Neuronal stem cell (in vitro differentiated cells): ENCODE data around the gene CRYGD.

Experiments
- DNase-seq: peaks from one replicate; pipeline ENCODE4 v3.0.0-alpha.2; 2013; ENCODE audit warnings: low spot score
- H2AFZ ChIP-seq: one replicate; pipeline ENCODE4 v1.6.1; 2013; ENCODE audit warnings: mild to moderate bottlenecking, low read length, inconsistent platforms
- H2AK5ac ChIP-seq: 2 replicates; pipeline ENCODE4 v1.6.1; 2013; ENCODE audit warnings: low read depth, mild to moderate bottlenecking, inconsistent platforms, low read length, moderate library complexity, mixed read lengths
- H2BK120ac ChIP-seq: 2 replicates; pipeline ENCODE4 v1.6.1; 2013; ENCODE audit warnings: low read depth, mild to moderate bottlenecking, inconsistent platforms, low read length, moderate library complexity, mixed read lengths
- H2BK12ac ChIP-seq: one replicate; pipeline ENCODE4 v1.6.1; 2013; ENCODE audit warnings: low read length, inconsistent platforms
- H2BK15ac ChIP-seq: 2 replicates; pipeline ENCODE4 v1.6.1; 2013; ENCODE audit warnings: mild to moderate bottlenecking, low read length, inconsistent platforms, mixed read lengths
- H2BK5ac ChIP-seq: one replicate; pipeline ENCODE4 v1.6.1; 2013; ENCODE audit warnings: inconsistent platforms, mild to moderate bottlenecking, low read length, moderate library complexity
- H3K14ac ChIP-seq: one replicate; pipeline ENCODE4 v1.6.1; 2013; ENCODE audit warnings: low read length, inconsistent platforms
- H3K18ac ChIP-seq: 2 replicates; pipeline ENCODE4 v1.6.1; 2013; ENCODE audit warnings: low read length, inconsistent platforms
- H3K23ac ChIP-seq: 2 replicates; pipeline ENCODE4 v1.6.1; 2013; ENCODE audit warnings: low read depth, mild to moderate bottlenecking, mixed read lengths, low read length, inconsistent platforms; ENCODE audit not compliant: poor library complexity
- H3K27ac ChIP-seq: replicated peaks from 3 replicates; pipeline ENCODE4 v1.5.1; 2013; ENCODE audit warnings: low read length, inconsistent platforms
- H3K27me3 ChIP-seq, 3 experiments: 2 replicates each; pipeline ENCODE4 v1.6.1; 2013; ENCODE audit warnings: low read length in 3 of 3, mild to moderate bottlenecking in 2 of 3, inconsistent platforms in 1 of 3, low read depth in 1 of 3, mixed read lengths in 1 of 3, moderate library complexity in 1 of 3; ENCODE audit not compliant: control insufficient read depth in 3 of 3, insufficient read depth in 3 of 3
- H3K36me3 ChIP-seq, 2 donors: replicated peaks in 1 of 2; 2 replicates each; pipeline ENCODE4 v1.6.1; 2013; ENCODE audit warnings: low read length in 2 of 2; ENCODE audit not compliant: control insufficient read depth in 2 of 2, insufficient read depth in 2 of 2
- H3K4ac ChIP-seq: 2 replicates; pipeline ENCODE4 v1.6.1; 2013; ENCODE audit warnings: inconsistent platforms, mild to moderate bottlenecking, low read length, moderate library complexity
- H3K4me1 ChIP-seq, 2 donors: 1 replicate in 1 of 2; 2 replicates in 1 of 2; pipeline ENCODE4 v1.6.1; 2013; ENCODE audit warnings: low read length in 2 of 2, low read depth in 1 of 2; ENCODE audit not compliant: control insufficient read depth in 2 of 2, insufficient read depth in 1 of 2
- H3K4me2 ChIP-seq: one replicate; pipeline ENCODE4 v1.6.1; 2013; ENCODE audit warnings: mild to moderate bottlenecking, low read length, inconsistent platforms; ENCODE audit not compliant: insufficient read depth, poor library complexity, severe bottlenecking
- H3K4me3 ChIP-seq, 2 donors: 2 replicates each; pipeline ENCODE4 v1.5.1; 2013; ENCODE audit warnings: low read length in 2 of 2, mild to moderate bottlenecking in 2 of 2, inconsistent platforms in 1 of 2, moderate library complexity in 1 of 2
- H3K79me1 ChIP-seq: one replicate; pipeline ENCODE4 v1.6.1; 2013; ENCODE audit warnings: low read depth, mild to moderate bottlenecking, inconsistent platforms, low read length, moderate library complexity
- H3K9ac ChIP-seq: one replicate; pipeline ENCODE4 v1.6.1; 2013; ENCODE audit warnings: mild to moderate bottlenecking, low read depth, low read length, inconsistent platforms; ENCODE audit not compliant: poor library complexity
- H3K9me3 ChIP-seq, 2 donors: replicated peaks in 1 of 2; 2 replicates each; pipeline versions ENCODE3 to v1.6.1; 2013; ENCODE audit warnings: low read length in 2 of 2, mild to moderate bottlenecking in 2 of 2, inconsistent platforms in 1 of 2, low read depth in 1 of 2, mixed read lengths in 1 of 2, moderate library complexity in 1 of 2; ENCODE audit not compliant: control insufficient read depth in 2 of 2, insufficient read depth in 1 of 2
- H4K8ac ChIP-seq: one replicate; pipeline ENCODE4 v1.6.1; 2013; ENCODE audit warnings: low read depth, mild to moderate bottlenecking, inconsistent platforms, low read length, moderate library complexity
- H4K91ac ChIP-seq: one replicate; pipeline ENCODE4 v1.6.1; 2013; ENCODE audit warnings: low read length, low read depth, mild to moderate bottlenecking, inconsistent platforms; ENCODE audit not compliant: poor library complexity
- WGBS, 2 donors: extraction: QIAGEN DNeasy Blood & Tissue Kit; methylation state at CpG; one replicate each; pipeline ENCODE4 v1.1.7; 2013; ENCODE audit warnings: missing lambda C conversion rate in 2 of 2, mixed read lengths in 1 of 2; ENCODE audit not compliant: insufficient read length in 2 of 2, insufficient replicate concordance in 1 of 2; ENCODE audit errors: extremely low coverage in 2 of 2; 5-methylcytosine and 5-hydroxymethylcytosine counted together

The CRYGD gene

GRCh38 chr2:208086029-208086428, 38.3 kb downstream of the CRYGD start:
- no peak overlapping the region for H2BK15ac ChIP-seq
- no peak overlapping the region for H3K18ac ChIP-seq
- H3K9ac ChIP-seq: no peak overlapping the region
- no CpG with 5 or more reads among the region's 1 CpG for WGBS, 2 donors
- H2BK5ac ChIP-seq: no peak overlapping the region
- DNase-seq: no peak
- no peak overlapping the region for H3K4me2 ChIP-seq
- H3K36me3 ChIP-seq: no peaks in the 10 kb centered on the region
- no peaks in the 10 kb centered on the region for H3K4me1 ChIP-seq
- no peak overlapping the region for H2BK12ac ChIP-seq
- H3K4ac ChIP-seq: no peak overlapping the region
- no peak overlapping the region for H2BK120ac ChIP-seq
- no peak overlapping the region for H3K27ac ChIP-seq
- H3K14ac ChIP-seq: no peak overlapping the region
- no peak overlapping the region for H3K23ac ChIP-seq
- no peak overlapping the region for H3K4me3 ChIP-seq
- no peak overlapping the region for H4K91ac ChIP-seq
- H3K27me3 ChIP-seq: no peaks in the 10 kb centered on the region
- H2AK5ac ChIP-seq: no peak overlapping the region
- H2AFZ ChIP-seq: no peak overlapping the region
- no peak overlapping the region for H4K8ac ChIP-seq
- H3K9me3 ChIP-seq: no peaks in the 10 kb centered on the region
- H3K79me1 ChIP-seq: no peaks in the 10 kb centered on the region

GRCh38 chr2:208083807-208084206, 40.5 kb downstream of the CRYGD start:
- Histone ChIP-seq H3K4ac (no peak overlapping the region), H4K91ac (no peak overlapping the region), H3K4me3 (no peak overlapping the region), H3K27me3 (no peaks in the 10 kb centered on the region), H3K4me2 (no peak overlapping the region), H3K9me3 (peaks cover 0 to 4% of the 10 kb centered on the region in 2 donors), H2AFZ (no peak overlapping the region), H3K14ac (no peak overlapping the region), H3K4me1 (no peaks in the 10 kb centered on the region), H2BK5ac (no peak overlapping the region), H3K79me1 (no peaks in the 10 kb centered on the region), H3K27ac (no peak overlapping the region), H2AK5ac (no peak overlapping the region), H3K9ac (no peak overlapping the region), H3K18ac (no peak overlapping the region), H3K23ac (no peak overlapping the region), H2BK12ac (no peak overlapping the region), H3K36me3 (no peaks in the 10 kb centered on the region), H2BK120ac (no peak overlapping the region), H4K8ac (no peak overlapping the region), H2BK15ac (no peak overlapping the region)
- DNase-seq: no peak

GRCh38 chr2:208077276-208077675, 47.0 kb downstream of the CRYGD start:
- H3K27me3 ChIP-seq: no peaks in the 10 kb centered on the region

GRCh38 chr2:208074610-208075356, 49.5 kb downstream of the CRYGD start:
- Histone ChIP-seq H2AFZ (peak overlapping the region; percentile 65), H3K14ac (no peak overlapping the region), H3K9me3 (peaks cover 0 to 4% of the 10 kb centered on the region in 2 donors), H2BK5ac (no peak overlapping the region), H3K27me3 (no peaks in the 10 kb centered on the region), H2BK120ac (no peak overlapping the region), H3K4me1 (no peaks in the 10 kb centered on the region), H3K4me2 (no peak overlapping the region), H3K4ac (no peak overlapping the region), H3K9ac (no peak overlapping the region), H3K4me3 (no peak overlapping the region), H4K91ac (no peak overlapping the region), H3K23ac (no peak overlapping the region), H3K36me3 (no peaks in the 10 kb centered on the region), H3K18ac (no peak overlapping the region), H2BK15ac (no peak overlapping the region), H2AK5ac (no peak overlapping the region), H4K8ac (no peak overlapping the region), H3K27ac (no peak overlapping the region), H3K79me1 (no peaks in the 10 kb centered on the region), H2BK12ac (no peak overlapping the region)
- WGBS, 2 donors: no CpG with 5 or more reads among the region's 9 CpGs
- DNase-seq: no peak

More at GRCh38 chr2:208077276-208077675, 47.0 kb downstream of the CRYGD start:
- no peak overlapping the region for H3K4me2 ChIP-seq
- H3K4me3 ChIP-seq: no peak overlapping the region
- H2BK12ac ChIP-seq: no peak overlapping the region
- H3K9me3 ChIP-seq: peaks cover 0 to 4% of the 10 kb centered on the region in 2 donors
- H4K91ac ChIP-seq: no peak overlapping the region
- no CpG with 5 or more reads among the region's 2 CpGs for WGBS, 2 donors
- no peak overlapping the region for H3K27ac ChIP-seq
- no peak overlapping the region for H2BK5ac ChIP-seq
- H2BK15ac ChIP-seq: no peak overlapping the region
- H3K9ac ChIP-seq: no peak overlapping the region
- DNase-seq: no peak
- no peaks in the 10 kb centered on the region for H3K79me1 ChIP-seq
- no peak overlapping the region for H3K18ac ChIP-seq
- H3K14ac ChIP-seq: no peak overlapping the region
- H4K8ac ChIP-seq: no peak overlapping the region
- H2BK120ac ChIP-seq: no peak overlapping the region
- H2AK5ac ChIP-seq: no peak overlapping the region
- H3K4ac ChIP-seq: no peak overlapping the region
- H3K36me3 ChIP-seq: no peaks in the 10 kb centered on the region
- peak overlapping the region; percentile 77 for H2AFZ ChIP-seq
- no peak overlapping the region for H3K23ac ChIP-seq
- H3K4me1 ChIP-seq: no peaks in the 10 kb centered on the region
